Pancreas (tissue), 10 donors: ENCODE data around the gene SNTG2. TPM values are rescaled to one million over a fixed set of nuclear protein-coding genes. Genes with fewer than 3 reads are reported as not detected.

Experiments used
- ATAC-seq, 4 donors: fragments of 200-7000 bp; cut with Tn5 transposase; one replicate each; pipeline versions ENCODE4 v1.8.0 to v1.9.1; 2020; ENCODE audit warnings: mild to moderate bottlenecking in 4 of 4, moderate library complexity in 4 of 4
- DNase-seq, 6 donors: peaks; one replicate each; pipeline ENCODE4 v3.0.0-alpha.2; 2020
- FAIRE-seq: peaks from 2 replicates; lab custom pipeline; 2012; peaks lifted over from hg19 to GRCh38; lab: Jason Lieb, UNC
- H3K27ac ChIP-seq, 4 donors: fragments of 200-600 bp; sonication (generic); 1 replicate in 3 of 4; 2 replicates in 1 of 4; pipeline versions ENCODE4 v1.5.0 to v1.8.0; 2020
- H3K27me3 ChIP-seq, 4 donors: fragments of 200-600 bp; one replicate each; pipeline ENCODE4 v1.8.0; 2021
- H3K36me3 ChIP-seq, 3 donors: fragments of 200-600 bp; sonication (generic) in 1 of 3; one replicate each; pipeline versions ENCODE4 v1.5.0 to v1.8.0; 2020 to 2021
- H3K4me1 ChIP-seq, 3 donors: fragments of 200-600 bp; one replicate each; pipeline ENCODE4 v1.8.0; 2021
- H3K4me3 ChIP-seq, 4 donors: fragments of 200-600 bp; sonication (generic) in 2 of 4; one replicate each; pipeline versions ENCODE4 v1.5.0 to v1.8.0; 2020 to 2021
- H3K9me3 ChIP-seq, 4 donors: fragments of 200-600 bp; one replicate each; pipeline ENCODE4 v1.8.0; 2021
- CTCF ChIP-seq, 4 donors: fragments of 200-600 bp; sonication (generic) in 3 of 4; IDR thresholded peaks; one replicate each; pipeline versions ENCODE4 v1.5.0 to v1.8.0; 2021; ENCODE audit warnings: antibody characterized with exemption in 4 of 4
- WGBS, 2 donors: extraction: QIAGEN DNeasy Blood & Tissue Kit; methylation state at CpG; one replicate each; pipeline ENCODE4 v1.1.7; 2013; 5-methylcytosine and 5-hydroxymethylcytosine counted together
- intact Hi-C, 3 donors: fragments of 100-400 bp; cut with DNase I; formaldehyde crosslinking; loops; one replicate each; pipeline versions ENCODE4 v1.11.1 to v1.14.2; 2022
- polyA plus RNA-seq, 2 donors: library from polyadenylated mRNA; stranded (reverse); fragments of 200-250 nt; gene quantifications; one replicate each; pipeline ENCODE4 v1.2.3, GENCODE V29; 2013
- total RNA-seq, 6 donors: library from RNA; stranded (reverse); fragmentation: NEBNext Ultra II Directional in 4 of 6; extraction: Animal tissue kit (Norgen Biotek cat#: 25700) in 4 of 6; gene quantifications; one replicate each; pipeline versions ENCODE4 v1.2.1 to v1.2.4, GENCODE V29; 2021 to 2023
- donor health status: healthy with polysubstance abuse.
- donor health status: DM: no; HTN: no; CAD: no; lungs with moderate emphysema.
- donor health status: DM: no; HTN: no; CAD: no.
- donor health status: control.
- donor health status: control.
- donor health status: Bipolar disorder and iron deficiency.
- donor health status: DM: yes; HTN: yes; CAD: no.
- donor health status: DM: no; HTN: no; CAD: no.
- donor health status: DM: no; HTN: no; CAD: no.
- donor health status: DM: yes; HTN: yes; CAD: no.

Gene SNTG2
- total and polyA plus RNA-seq, 8 donors = 1.4 to 19.2 (median 4.6) TPM

DNA sequence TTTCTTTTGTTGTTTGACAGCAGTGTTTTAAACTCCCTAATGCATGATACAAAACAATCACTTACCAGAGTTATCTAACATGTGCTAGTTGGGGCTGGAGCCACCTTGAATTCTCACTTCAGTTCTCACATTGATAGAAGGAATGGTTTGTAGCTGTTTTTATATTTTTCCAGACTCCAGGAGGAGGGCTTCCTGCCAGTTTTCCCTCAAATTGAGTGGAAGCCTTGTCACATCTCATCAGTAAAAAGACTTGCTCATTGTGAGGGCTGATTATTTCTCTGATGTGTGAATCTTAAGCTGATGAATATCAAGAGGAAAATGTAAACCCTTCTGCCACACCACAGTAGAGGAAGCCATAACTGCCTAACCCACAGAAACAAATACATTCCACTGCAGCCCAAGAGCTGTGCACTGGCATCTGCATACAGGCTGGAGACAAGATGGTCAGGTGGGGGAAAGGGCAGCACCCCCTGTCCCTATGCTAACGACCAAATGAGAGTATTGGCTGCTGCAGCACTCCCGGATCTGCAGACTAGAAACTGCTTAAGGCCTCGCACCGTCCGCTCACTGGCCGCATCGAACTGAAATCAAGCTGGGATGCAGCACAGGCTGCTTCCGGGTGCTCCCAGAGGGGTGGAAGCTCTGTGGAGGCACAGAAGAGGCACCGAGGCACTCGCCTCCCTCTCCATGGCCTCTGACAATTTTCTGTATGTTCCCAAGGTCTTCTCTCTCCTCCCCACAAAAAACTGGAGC, 388.9 kb downstream of the SNTG2 start:
- 63 to 71% methylated on average over 10 of the region's 10 CpGs for WGBS, 2 donors
- DNase-seq = no peak
- Histone ChIP-seq H3K4me3 (no peak overlapping the region), H3K27ac (no peak overlapping the region), H3K4me1 (no peaks in the 10 kb centered on the region), H3K27me3 (no peaks in the 10 kb centered on the region), H3K9me3 (no peaks in the 10 kb centered on the region), H3K36me3 (no peaks in the 10 kb centered on the region)
- no peak for ATAC-seq
- TF ChIP-seq CTCF (IDR thresholded peaks at IDR 0.05) = no peak
- intact Hi-C loops = no loop called here
- FAIRE-seq = no peak

DNA sequence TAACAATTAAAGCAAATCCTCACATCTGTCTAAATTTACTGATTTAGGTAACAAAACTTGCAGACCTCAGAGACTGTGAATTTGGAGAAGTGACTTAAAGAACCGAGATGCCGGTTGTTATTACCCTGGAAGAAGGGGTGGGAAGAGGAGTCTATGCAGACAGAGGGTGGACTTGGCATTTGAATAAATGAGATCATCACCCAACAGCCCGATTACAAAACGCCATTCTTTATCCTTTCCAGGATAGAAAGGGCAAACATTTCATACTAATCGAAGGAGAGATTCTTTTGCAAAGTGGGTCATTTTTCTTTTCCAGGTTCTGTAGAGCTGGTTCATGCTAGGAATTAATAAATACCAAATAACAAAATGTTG, 389.5 kb downstream of the SNTG2 start:
- no peak overlapping the region for H3K27ac ChIP-seq
- intact Hi-C loops = no loop called here
- WGBS, 2 donors = 60 to 64% methylated on average over 5 of the region's 5 CpGs
- no peaks in the 10 kb centered on the region for H3K27me3 ChIP-seq
- no peak overlapping the region for H3K4me3 ChIP-seq
- H3K36me3 ChIP-seq = no peaks in the 10 kb centered on the region
- no peak for TF ChIP-seq CTCF (IDR thresholded peaks at IDR 0.05)
- no peak for ATAC-seq
- FAIRE-seq = no peak
- H3K9me3 ChIP-seq = no peaks in the 10 kb centered on the region
- H3K4me1 ChIP-seq = no peaks in the 10 kb centered on the region
- no peak for DNase-seq

GRCh38 chr2:1341404-1342120, 390.9 kb downstream of the SNTG2 start:
- ATAC-seq (no peak), DNase-seq (no peak), FAIRE-seq (no peak)
- Histone ChIP-seq H3K4me3 (no peak overlapping the region), H3K27ac (no peak overlapping the region), H3K9me3 (no peaks in the 10 kb centered on the region), H3K4me1 (no peaks in the 10 kb centered on the region), H3K27me3 (no peaks in the 10 kb centered on the region), H3K36me3 (no peaks in the 10 kb centered on the region)
- intact Hi-C loops = no loop called here
- TF ChIP-seq CTCF (IDR thresholded peaks at IDR 0.05) = no peak
- WGBS, 2 donors = 68 to 82% methylated on average over 4 of the region's 4 CpGs

DNA sequence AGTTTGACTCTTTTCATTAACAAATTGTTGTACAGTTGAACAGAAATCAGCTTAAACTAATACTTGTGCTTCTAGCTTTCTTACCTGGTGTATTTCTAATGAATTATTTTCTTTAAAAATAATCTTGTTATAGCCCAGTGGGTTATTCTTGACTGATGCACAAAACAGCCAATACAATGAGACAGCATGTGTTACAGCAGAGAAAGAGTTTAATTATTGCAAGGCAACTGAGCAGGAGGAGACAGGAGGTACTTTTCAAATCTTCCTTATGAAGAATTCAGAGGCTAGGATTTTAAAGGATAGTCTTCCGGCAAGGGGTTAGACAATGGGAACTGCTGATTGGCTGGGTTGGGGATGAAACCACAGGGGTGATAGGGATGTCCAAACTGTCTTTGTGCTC, 398.1 kb downstream of the SNTG2 start:
- no peak overlapping the region for H3K4me3 ChIP-seq
- H3K27me3 ChIP-seq = no peaks in the 10 kb centered on the region
- WGBS, 2 donors = 92 to 95% methylated on average over 1 of the region's 1 CpG
- no peaks in the 10 kb centered on the region for H3K4me1 ChIP-seq
- DNase-seq (no peak), FAIRE-seq (no peak), ATAC-seq (no peak)
- H3K9me3 ChIP-seq = no peaks in the 10 kb centered on the region
- no peaks in the 10 kb centered on the region for H3K36me3 ChIP-seq
- intact Hi-C loops = no loop called here
- H3K27ac ChIP-seq = no peak overlapping the region
- TF ChIP-seq CTCF (IDR thresholded peaks at IDR 0.05) = no peak

GRCh38 chr2:1350111-1350510, 399.5 kb downstream of the SNTG2 start:
- Histone ChIP-seq H3K4me1 (no peaks in the 10 kb centered on the region), H3K4me3 (no peak overlapping the region), H3K27ac (no peak overlapping the region), H3K27me3 (no peaks in the 10 kb centered on the region), H3K9me3 (no peaks in the 10 kb centered on the region), H3K36me3 (no peaks in the 10 kb centered on the region)
- TF ChIP-seq CTCF (IDR thresholded peaks at IDR 0.05) = no peak
- WGBS, 2 donors = 76 to 77% methylated on average over 5 of the region's 5 CpGs
- DNase-seq (no peak), FAIRE-seq (no peak), ATAC-seq (no peak)
- intact Hi-C loops = no loop called here
